ENCODE measurements around the gene DCP2. TPM values are rescaled to one million over a fixed set of nuclear protein-coding genes. Genes with fewer than 3 reads are reported as not detected.

DCP2 gene
- total and polyA plus RNA-seq, 2 donors = 6.1 to 102 TPM

GRCh38 chr5:113005454-113005853, 28.9 kb downstream of the DCP2 start:
- no peak overlapping the region for H3K27ac ChIP-seq (ENCODE audit: low read depth)
- 96% methylated on average over 1 of the region's 1 CpG for WGBS
- no peak for DNase-seq (ENCODE audit: extremely low spot score)
- no peaks in the 10 kb centered on the region for H3K4me1 ChIP-seq (ENCODE audit: insufficient read depth)
- H3K36me3 ChIP-seq (ENCODE audit: insufficient read depth) = peaks cover 7% of the 10 kb centered on the region
- no peak overlapping the region for H3K4me3 ChIP-seq (ENCODE audit: low read depth, low read length)

DNA sequence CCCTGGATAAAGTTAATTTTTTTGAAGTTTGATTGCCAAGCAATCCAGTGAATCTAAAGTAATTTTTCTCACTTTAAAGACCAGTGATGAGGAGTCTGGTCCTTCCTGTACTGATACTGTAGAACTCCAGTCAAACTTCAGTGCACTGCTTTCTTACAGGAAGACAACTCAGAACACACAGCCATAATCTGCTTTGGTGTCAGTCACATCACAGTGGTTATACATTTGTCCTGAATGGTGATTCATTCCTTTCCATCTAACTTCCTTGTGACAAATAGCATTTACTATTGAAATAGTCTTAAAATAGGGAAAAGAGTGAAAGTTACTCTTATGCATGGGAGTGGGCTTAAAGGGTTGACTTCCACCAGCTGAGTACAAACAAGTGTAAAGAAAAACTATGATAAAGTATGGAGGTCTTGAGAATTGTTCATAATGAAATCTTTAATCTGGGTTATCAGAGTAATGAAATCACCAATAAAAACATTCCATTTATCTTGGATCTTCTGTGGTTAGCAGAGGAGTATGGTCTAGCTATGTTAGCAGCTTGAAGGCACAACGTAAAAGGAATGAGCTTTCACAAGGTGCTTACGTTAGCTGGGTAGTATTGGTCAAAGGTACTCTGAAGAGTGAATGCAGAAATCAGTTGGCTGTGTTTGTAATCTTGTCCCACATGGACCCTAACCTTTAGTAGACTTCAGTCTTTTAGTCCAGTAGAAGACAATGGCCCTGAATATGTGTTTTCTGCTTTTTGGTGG, 41.5 kb downstream of the DCP2 start:
- no peaks in the 10 kb centered on the region for H3K4me1 ChIP-seq (ENCODE audit: insufficient read depth)
- DNase-seq (ENCODE audit: extremely low spot score) = no peak
- H3K27ac ChIP-seq (ENCODE audit: low read depth) = no peak overlapping the region
- no peak overlapping the region for H3K4me3 ChIP-seq (ENCODE audit: low read depth, low read length)
- WGBS = 79% methylated on average over 2 of the region's 2 CpGs
- no peaks in the 10 kb centered on the region for H3K36me3 ChIP-seq (ENCODE audit: insufficient read depth)

GRCh38 chr5:113020461-113021273, 44.1 kb downstream of the DCP2 start:
- Histone ChIP-seq H3K27ac (ENCODE audit: low read depth) (no peak overlapping the region), H3K4me1 (ENCODE audit: insufficient read depth) (no peaks in the 10 kb centered on the region), H3K36me3 (ENCODE audit: insufficient read depth) (no peaks in the 10 kb centered on the region), H3K4me3 (ENCODE audit: low read depth, low read length) (no peak overlapping the region)
- DNase-seq (ENCODE audit: extremely low spot score) = no peak
- 87% methylated on average over 11 of the region's 11 CpGs for WGBS

DNA sequence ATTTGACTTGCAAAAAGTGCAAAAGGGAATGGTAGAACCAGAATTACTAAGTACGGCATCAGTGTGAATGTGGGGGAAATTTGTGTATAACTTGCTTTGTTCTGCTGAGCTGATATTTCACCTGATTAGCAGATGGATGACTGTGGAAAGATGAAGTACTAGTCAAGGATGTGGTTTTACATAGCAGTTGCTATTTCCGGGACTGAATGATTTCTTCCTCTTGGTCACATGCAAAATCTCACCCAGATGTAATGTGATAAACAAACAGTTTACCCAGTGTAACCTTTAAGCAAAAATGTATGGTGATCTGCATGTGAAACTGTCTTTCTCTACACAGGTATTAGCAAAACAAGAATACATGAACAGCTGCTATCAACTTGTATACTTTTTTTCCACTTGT, 46.1 kb downstream of the DCP2 start:
- H3K27ac ChIP-seq (ENCODE audit: low read depth) = no peak overlapping the region
- WGBS = 55% methylated on average over 2 of the region's 2 CpGs
- H3K36me3 ChIP-seq (ENCODE audit: insufficient read depth) = no peaks in the 10 kb centered on the region
- no peak overlapping the region for H3K4me3 ChIP-seq (ENCODE audit: low read depth, low read length)
- H3K4me1 ChIP-seq (ENCODE audit: insufficient read depth) = no peaks in the 10 kb centered on the region
- no peak for DNase-seq (ENCODE audit: extremely low spot score)

- Histone ChIP-seq H3K27ac (ENCODE audit: low read depth) (no peak overlapping the region), H3K4me1 (ENCODE audit: insufficient read depth) (no peaks in the 10 kb centered on the region), H3K36me3 (ENCODE audit: insufficient read depth) (no peaks in the 10 kb centered on the region), H3K4me3 (ENCODE audit: low read depth, low read length) (no peak overlapping the region)
- 80% methylated on average over 6 of the region's 6 CpGs for WGBS
- DNase-seq (ENCODE audit: extremely low spot score) = no peak
Measured at GRCh38 chr5:113024076-113024697, 47.6 kb downstream of the DCP2 start.

DNA sequence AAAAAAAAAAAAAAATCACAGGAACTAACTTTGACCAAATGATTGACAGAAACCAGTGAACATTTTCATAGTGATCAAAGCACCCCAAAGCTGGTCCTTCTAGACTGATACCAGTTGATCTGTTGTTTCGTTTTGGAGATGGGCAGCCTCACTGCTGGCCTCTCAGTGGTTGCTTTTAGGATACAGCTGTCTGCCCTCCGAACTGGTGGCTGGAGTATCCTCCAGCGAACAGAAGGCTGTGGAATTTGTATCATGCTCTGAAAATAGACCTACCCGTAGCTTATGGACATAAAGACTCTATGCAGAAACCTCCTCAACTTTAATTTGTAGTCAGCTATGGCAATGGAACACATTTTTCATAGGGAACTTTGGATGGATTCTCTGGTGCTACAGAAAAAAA, 49.0 kb downstream of the DCP2 start:
- no peak for DNase-seq (ENCODE audit: extremely low spot score)
- WGBS = 90% methylated on average over 4 of the region's 4 CpGs
- no peaks in the 10 kb centered on the region for H3K36me3 ChIP-seq (ENCODE audit: insufficient read depth)
- no peak overlapping the region for H3K27ac ChIP-seq (ENCODE audit: low read depth)
- H3K4me3 ChIP-seq (ENCODE audit: low read depth, low read length) = no peak overlapping the region
- no peaks in the 10 kb centered on the region for H3K4me1 ChIP-seq (ENCODE audit: insufficient read depth)

GRCh38 chr5:113026211-113026610, 49.6 kb downstream of the DCP2 start:
- DNase-seq (ENCODE audit: extremely low spot score) = no peak
- Histone ChIP-seq H3K27ac (ENCODE audit: low read depth) (no peak overlapping the region), H3K36me3 (ENCODE audit: insufficient read depth) (no peaks in the 10 kb centered on the region), H3K4me1 (ENCODE audit: insufficient read depth) (no peaks in the 10 kb centered on the region), H3K4me3 (ENCODE audit: low read depth, low read length) (no peak overlapping the region)
- 94% methylated on average over 4 of the region's 4 CpGs for WGBS

DNA sequence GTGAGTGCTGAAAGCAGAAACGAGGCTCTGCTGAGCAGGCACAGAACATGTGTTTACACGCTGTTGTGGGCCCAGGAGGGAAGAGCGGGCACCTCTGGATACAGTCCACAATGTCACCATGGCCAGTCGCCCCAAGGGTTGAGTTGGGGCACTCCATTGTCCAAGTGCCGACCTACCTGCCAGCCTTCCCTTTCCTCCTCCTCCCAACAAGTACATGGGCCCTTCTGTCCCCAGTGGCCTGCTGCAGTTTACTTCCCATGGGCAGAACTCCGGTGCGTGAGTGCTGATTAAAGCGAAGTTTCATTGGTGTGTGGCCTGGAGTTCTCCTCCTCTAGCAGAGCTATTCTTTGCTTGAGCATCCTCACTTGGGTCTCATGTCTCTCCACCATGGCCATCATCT, 50.4 kb downstream of the DCP2 start:
- Histone ChIP-seq H3K27ac (ENCODE audit: low read depth) (no peak overlapping the region), H3K4me1 (ENCODE audit: insufficient read depth) (no peaks in the 10 kb centered on the region), H3K4me3 (ENCODE audit: low read depth, low read length) (no peak overlapping the region), H3K36me3 (ENCODE audit: insufficient read depth) (no peaks in the 10 kb centered on the region)
- no peak for DNase-seq (ENCODE audit: extremely low spot score)
- WGBS = 85% methylated on average over 8 of the region's 8 CpGs

GRCh38 chr5:113027431-113027830, 50.8 kb downstream of the DCP2 start:
- H3K27ac ChIP-seq (ENCODE audit: low read depth) = no peak overlapping the region
- WGBS = 87% methylated on average over 5 of the region's 5 CpGs
- no peak overlapping the region for H3K4me3 ChIP-seq (ENCODE audit: low read depth, low read length)
- H3K4me1 ChIP-seq (ENCODE audit: insufficient read depth) = no peaks in the 10 kb centered on the region
- no peaks in the 10 kb centered on the region for H3K36me3 ChIP-seq (ENCODE audit: insufficient read depth)
- no peak for DNase-seq (ENCODE audit: extremely low spot score)

- 77% methylated on average over 6 of the region's 6 CpGs for WGBS
- no peaks in the 10 kb centered on the region for H3K36me3 ChIP-seq (ENCODE audit: insufficient read depth)
- no peak for DNase-seq (ENCODE audit: extremely low spot score)
- H3K4me3 ChIP-seq (ENCODE audit: low read depth, low read length) = no peak overlapping the region
- H3K4me1 ChIP-seq (ENCODE audit: insufficient read depth) = no peaks in the 10 kb centered on the region
- no peak overlapping the region for H3K27ac ChIP-seq (ENCODE audit: low read depth)
Measured at GRCh38 chr5:113029614-113030013, 53.0 kb downstream of the DCP2 start.

GRCh38 chr5:113031104-113031503, 54.5 kb downstream of the DCP2 start:
- 76% methylated on average over 8 of the region's 8 CpGs for WGBS
- DNase-seq (ENCODE audit: extremely low spot score) = no peak

DNA sequence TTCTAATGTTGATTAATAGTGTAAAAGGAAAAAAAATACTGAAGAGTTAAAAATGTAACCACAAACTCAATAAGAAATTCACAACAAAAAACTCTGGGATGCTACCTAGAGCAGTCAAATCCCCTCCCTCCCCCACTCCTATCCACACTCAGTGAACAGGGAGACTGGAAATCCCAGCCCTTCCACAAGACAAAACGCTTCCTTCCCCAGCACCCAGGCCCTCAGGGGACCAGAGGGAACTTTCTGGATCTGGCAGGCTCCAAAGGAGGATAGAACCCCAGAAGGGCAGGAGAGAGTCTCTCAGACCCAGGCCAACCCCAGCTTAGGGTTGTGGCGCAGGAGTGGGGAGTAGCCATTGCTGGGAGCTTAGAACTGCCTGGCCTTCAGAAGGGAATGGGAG, 55.0 kb downstream of the DCP2 start:
- Histone ChIP-seq H3K4me3 (ENCODE audit: low read depth, low read length) (no peak overlapping the region), H3K36me3 (ENCODE audit: insufficient read depth) (no peaks in the 10 kb centered on the region), H3K27ac (ENCODE audit: low read depth) (no peak overlapping the region), H3K4me1 (ENCODE audit: insufficient read depth) (no peaks in the 10 kb centered on the region)
- 89% methylated on average over 2 of the region's 2 CpGs for WGBS
- no peak for DNase-seq (ENCODE audit: extremely low spot score)

More at GRCh38 chr5:113031104-113031503, 54.5 kb downstream of the DCP2 start:
- Histone ChIP-seq H3K4me1 (ENCODE audit: insufficient read depth) (no peaks in the 10 kb centered on the region), H3K27ac (ENCODE audit: low read depth) (no peak overlapping the region), H3K36me3 (ENCODE audit: insufficient read depth) (no peaks in the 10 kb centered on the region), H3K4me3 (ENCODE audit: low read depth, low read length) (no peak overlapping the region)

DNA sequence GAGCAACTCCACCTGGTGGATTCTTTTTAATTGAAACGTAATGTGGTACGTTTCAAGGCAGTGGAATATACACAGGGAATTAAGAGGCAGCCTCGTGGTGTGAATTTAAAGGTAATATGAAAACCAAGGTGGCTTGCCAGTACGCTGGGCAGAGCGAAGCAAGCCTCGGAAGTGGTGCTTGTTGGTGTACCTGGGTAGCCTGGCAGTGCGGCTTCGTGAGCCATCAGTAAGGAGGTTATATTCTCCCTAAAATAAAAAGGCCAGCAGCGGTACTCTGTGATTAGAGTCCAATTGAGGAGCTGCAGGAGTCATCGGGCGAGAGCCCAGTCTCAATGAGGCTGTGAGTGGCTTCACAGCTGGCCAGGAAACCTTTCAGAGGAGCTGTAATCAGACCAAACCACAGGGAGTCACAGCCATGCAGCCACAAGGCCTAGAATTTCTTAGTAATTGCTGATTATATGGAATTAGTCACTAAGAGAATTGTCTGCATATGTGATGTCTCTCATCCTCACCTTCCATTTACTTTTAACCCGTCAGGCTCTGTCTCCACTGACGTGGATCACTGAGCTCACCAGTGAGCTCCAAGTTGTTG, 57.7 kb downstream of the DCP2 start:
- no peaks in the 10 kb centered on the region for H3K4me1 ChIP-seq (ENCODE audit: insufficient read depth)
- no peak overlapping the region for H3K27ac ChIP-seq (ENCODE audit: low read depth)
- no peaks in the 10 kb centered on the region for H3K36me3 ChIP-seq (ENCODE audit: insufficient read depth)
- no peak overlapping the region for H3K4me3 ChIP-seq (ENCODE audit: low read depth, low read length)
- WGBS = 92% methylated on average over 13 of the region's 13 CpGs
- DNase-seq (ENCODE audit: extremely low spot score) = no peak

Data from urinary bladder (tissue), 4 donors.